Measurements from ENCODE around the gene ADGRF3.
"Not testable (repeated sequence)": the region's sequence is repeated elsewhere in the genome, so short reads cannot be mapped to it uniquely, and the experiment has no call there.

ADGRF3 gene, protein sequence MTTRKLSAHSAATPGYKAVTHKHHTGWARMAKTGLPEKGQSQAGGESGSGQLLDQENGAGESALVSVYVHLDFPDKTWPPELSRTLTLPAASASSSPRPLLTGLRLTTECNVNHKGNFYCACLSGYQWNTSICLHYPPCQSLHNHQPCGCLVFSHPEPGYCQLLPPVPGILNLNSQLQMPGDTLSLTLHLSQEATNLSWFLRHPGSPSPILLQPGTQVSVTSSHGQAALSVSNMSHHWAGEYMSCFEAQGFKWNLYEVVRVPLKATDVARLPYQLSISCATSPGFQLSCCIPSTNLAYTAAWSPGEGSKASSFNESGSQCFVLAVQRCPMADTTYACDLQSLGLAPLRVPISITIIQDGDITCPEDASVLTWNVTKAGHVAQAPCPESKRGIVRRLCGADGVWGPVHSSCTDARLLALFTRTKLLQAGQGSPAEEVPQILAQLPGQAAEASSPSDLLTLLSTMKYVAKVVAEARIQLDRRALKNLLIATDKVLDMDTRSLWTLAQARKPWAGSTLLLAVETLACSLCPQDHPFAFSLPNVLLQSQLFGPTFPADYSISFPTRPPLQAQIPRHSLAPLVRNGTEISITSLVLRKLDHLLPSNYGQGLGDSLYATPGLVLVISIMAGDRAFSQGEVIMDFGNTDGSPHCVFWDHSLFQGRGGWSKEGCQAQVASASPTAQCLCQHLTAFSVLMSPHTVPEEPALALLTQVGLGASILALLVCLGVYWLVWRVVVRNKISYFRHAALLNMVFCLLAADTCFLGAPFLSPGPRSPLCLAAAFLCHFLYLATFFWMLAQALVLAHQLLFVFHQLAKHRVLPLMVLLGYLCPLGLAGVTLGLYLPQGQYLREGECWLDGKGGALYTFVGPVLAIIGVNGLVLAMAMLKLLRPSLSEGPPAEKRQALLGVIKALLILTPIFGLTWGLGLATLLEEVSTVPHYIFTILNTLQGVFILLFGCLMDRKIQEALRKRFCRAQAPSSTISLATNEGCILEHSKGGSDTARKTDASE
- 1.4 to 2.0 reads per million in 2 experiments for total RNA-seq

DNA sequence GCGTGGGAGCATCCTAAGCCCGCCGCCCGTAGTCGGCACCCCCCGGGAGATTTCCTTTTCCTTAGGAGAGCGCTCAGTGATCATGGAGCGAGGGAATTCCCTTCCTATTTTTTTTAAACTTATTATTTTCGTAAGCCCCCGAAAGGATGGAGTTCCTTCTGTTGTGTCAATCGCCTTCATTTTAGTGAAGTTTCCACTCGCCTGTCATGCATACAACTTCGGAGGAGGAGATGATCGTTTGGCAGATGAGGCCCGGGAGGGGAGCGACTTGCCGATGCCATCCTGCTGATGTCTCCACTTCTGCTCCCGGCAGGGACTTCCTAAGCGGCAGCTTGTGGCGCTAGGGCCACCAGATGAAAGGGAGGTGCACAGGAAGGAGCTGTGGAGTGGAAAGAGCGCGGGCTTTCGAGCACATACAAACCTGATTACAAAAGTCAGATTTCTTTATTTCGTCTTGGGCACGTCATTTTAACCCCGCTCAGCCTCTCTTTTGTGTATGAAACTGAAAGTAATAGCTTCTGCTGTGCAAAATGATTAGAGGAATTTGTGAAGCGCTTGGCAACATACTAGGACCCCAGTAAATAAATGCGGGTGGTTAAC is at the start of gene ADGRF3:
Gene ADGRF3 (minus strand): TSS at position 336 of the 600 bp plus-strand sequence. CDS start 555 bp downstream, outside the sequence.
- peak; percentile 52 for DNase-seq (ENCODE audit: low read depth)

DNA sequence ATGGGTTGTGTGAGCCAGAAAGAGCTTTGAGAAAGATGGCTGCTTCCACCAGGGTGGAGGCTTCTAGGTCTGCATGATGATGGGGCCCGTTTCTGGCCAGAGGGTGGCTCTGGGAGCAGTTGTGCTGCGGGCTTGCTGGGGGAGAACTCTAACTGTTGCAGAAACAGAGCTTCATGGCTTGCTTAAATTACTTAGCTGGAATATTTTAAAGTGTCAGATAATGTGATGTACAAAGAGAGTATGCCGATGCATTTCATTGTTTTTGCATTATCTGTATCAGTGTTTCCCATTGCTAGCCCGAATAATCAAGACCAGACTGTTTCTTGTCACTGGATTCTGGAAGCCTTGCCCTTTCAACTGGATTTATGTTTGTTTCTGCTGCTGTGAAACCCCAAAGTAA is 48.8 kb upstream of the ADGRF3 start:
- no peak for DNase-seq (ENCODE audit: low read depth)

DNA sequence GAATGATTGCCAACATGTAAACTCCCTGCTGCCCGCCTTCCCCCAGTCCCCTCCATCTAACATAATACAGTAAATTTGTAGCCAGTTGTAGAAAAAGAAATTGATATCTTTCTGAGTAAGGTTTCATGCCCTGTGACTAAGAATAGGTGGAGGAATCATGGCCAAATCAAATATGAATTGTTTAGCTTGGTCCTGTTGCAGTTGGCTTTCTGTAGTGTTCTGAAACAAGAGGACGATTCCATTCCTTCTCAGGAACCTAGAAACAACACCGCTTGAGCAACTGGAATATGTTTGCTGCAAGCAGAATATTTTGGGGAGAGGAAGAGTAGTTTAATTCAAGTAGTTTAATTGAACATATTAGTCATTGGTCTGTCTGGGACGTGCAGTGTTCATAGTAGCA is 48.1 kb upstream of the ADGRF3 start:
- DNase-seq (ENCODE audit: low read depth), result no peak

DNA sequence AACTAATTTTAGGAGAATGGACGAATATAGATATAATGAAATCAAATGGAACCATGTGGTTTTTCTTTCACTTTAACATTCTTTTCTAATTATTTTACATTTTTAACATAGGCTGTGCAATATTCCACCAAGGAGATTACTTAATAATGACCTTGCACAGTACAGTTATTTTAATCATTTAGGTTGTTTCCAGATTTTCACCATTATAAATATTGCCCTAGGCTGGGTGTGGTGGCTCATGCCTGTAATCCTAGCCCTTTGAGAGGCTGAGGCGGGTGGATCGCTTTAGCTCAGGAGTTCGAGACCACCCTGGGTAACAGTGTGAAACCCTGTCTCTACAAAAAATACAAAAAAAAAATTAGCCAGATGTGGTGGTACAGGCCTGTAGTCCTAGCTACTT is 40.6 kb upstream of the ADGRF3 start:
- DNase-seq (ENCODE audit: low read depth), result no peak

DNA sequence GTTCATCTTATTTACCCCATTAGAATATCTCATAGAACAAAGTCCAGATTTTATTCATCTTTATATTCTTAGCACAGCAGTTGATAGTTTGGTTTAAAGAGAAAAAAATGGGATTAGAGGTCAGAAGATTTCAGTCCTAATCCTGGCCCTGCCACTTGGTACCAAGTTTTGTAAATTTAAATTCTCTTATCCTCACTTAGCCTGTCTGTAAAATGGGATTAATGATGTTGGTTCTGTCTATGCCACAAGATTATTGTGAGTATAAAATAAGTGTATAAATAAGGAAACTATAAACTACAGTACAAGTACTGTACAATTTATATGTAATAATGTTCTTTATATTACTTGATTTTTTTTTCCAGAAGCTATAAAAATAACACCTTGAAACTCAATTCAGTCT is 38.0 kb upstream of the ADGRF3 start:
- no peak for DNase-seq (ENCODE audit: low read depth)

DNA sequence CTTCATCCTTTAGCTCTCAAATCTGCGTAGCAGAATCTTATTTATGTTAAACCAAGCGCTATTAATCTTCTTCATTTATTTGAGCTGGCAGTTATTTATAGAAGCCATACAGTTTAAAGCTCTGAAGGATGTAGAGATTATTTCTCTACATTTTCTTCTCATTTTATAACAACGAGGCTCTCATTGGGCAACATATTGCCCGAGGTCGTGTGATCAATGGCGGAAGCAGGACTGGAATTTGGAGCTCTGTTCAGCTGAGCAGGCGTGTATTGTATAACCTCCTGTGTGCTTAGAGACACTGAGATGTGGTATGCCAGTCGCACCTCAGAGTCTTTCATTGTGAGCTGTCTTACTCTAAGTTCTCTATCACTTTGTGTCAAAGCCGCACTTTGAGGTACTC is 37.6 kb upstream of the ADGRF3 start:
- no peak for DNase-seq (ENCODE audit: low read depth)

DNA sequence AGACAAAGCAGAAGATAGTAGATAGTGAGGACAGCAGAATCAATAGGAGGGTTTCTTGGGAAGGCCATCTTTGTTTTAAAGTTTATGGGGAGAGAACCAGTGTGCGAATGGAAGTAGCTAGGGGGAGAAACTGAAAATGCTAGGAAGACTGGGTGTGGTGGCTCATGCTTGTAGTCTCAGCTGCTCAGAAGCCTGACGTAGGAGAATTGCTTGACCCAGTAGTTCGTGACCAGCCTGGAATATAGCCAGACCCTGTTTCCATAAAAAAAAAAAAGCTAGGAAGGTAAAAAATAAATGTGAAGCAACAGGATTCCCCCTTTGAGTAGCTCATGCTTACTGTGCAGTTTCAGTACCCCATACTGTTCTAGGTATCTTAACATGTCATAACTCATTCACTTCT is 36.0 kb upstream of the ADGRF3 start:
- no peak for DNase-seq (ENCODE audit: low read depth)

DNA sequence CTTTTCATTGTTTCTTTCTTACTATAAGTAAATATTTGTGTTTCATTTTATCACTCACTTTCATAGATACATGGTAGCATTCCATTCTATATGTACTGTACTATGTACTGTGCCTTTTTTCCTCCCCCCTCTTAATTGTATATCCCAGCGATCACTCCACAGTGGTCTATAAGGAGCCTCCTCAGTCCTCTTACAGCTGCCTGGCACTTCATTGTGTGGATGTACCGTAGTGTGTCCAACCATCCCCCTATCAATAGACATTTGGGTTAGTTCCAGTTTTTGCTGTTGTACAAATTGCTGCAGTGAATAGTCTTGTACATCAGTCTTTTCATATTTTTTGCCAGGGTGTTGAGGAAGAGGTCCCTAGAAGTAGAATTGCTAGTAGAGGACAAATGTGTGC is 33.7 kb upstream of the ADGRF3 start:
- no peak for DNase-seq (ENCODE audit: low read depth)

DNA sequence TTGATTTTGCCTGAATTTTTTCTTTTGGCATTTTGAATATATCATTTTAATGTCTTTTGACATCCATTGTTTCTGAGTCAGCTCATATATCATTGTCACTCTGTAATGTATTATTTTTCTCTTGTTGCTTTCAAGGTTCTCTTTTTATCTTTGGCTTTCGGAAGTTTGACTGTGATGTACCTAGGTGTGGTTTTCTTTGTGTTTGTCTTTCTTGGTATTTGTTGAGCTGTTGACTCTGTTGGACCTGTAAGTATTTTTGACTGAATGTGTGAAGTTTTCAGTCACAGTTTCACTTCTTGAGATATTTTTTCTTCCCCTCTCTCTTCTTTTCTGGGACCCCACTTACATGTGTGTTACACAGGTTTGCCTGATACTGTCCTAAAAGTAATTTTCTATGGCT is 30.2 kb upstream of the ADGRF3 start:
- DNase-seq (ENCODE audit: low read depth), result no peak

DNA sequence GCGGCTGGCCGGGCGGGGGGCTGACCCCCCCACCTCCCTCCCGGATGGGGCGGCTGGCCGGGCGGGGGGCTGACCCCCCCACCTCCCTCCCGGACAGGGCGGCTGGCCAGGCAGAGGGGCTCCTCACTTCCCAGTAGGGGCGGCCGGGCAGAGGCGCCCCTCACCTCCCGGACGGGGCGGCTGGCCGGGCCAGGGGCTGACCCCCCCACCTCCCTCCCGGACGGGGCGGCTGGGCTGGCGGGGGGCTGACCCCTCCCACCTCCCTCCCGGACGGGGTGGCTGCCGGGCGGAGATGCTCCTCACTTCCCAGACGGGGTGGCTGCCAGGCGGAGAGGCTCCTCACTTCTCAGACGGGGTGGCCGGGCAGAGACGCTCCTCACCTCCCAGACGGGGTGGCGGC is 24.3 kb upstream of the ADGRF3 start:
- DNase-seq (ENCODE audit: low read depth), result not testable (repeated sequence)

DNA sequence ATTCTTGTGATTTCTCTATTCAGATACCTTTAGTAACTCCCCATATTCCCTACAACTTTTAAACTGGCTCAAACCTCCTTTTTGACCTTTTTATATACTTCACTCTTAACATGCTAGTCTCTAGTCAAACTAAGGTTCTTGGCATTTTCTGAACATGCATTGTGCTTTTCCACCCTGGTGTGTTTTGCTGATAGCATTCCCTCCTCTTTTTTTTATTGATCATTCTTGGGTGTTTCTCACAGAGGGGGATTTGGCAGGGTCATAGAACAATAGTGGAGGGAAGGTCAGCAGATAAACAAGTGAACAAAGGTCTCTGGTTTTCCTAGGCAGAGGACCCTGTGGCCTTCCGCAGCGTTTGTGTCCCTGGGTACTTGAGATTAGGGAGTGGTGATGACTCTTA is 23.1 kb upstream of the ADGRF3 start:
- not testable (repeated sequence) for DNase-seq (ENCODE audit: low read depth)

DNA sequence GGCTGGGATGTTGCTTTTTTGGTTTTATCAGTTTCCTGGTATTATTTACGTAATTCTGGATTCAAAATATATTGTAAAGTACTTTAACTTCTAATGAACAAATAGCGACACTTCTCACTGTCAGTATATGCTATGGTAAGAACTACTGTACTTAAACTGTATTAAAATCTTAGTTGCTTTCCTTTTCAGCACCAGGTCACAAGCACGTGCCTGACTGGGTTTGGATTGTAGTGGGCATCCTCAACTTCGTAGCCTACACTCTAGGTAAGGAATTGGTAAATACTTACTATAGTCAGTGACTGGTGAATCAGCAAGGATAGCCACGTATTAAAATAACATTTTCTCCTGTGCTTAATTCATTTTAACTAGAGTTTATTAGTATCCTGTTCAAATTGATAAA is 20.4 kb upstream of the ADGRF3 start:
- no peak for DNase-seq (ENCODE audit: low read depth)

DNA sequence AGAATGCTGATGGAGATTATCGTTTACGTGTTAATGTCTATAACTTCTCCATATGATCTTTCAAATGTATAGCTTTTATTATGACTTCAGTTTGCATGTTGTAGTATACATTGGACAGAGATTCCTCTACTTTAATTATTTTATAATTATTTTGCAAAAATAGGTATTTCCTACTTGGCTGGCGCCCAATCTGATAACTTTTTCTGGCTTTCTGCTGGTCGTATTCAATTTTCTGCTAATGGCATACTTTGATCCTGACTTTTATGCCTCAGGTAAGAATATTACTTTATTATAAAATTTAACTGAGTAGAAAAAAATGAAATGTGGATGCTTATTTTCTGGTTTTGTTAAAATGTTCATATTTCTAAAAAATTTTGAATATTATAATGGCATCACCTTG is 18.1 kb upstream of the ADGRF3 start:
- DNase-seq (ENCODE audit: low read depth), result no peak

DNA sequence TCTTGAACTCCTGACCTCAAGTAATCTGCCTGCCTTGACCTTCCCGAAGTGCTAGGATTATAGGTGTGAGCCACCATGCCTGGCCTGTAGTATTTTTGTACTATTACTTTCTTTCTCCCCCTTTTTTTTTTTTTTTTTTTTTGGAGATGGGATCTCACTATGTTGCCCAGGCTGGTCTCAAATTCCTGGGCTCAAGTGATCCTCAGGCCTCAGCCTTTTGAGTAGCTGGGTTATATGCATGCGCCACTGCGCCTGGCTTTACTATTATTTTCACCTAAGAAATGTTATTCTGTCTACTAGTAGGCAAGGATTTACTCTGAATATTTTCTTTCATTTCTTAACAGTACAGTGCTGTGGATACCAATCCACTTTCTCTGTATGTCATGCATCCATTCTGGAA is 17.4 kb upstream of the ADGRF3 start:
- no peak for DNase-seq (ENCODE audit: low read depth)

DNA sequence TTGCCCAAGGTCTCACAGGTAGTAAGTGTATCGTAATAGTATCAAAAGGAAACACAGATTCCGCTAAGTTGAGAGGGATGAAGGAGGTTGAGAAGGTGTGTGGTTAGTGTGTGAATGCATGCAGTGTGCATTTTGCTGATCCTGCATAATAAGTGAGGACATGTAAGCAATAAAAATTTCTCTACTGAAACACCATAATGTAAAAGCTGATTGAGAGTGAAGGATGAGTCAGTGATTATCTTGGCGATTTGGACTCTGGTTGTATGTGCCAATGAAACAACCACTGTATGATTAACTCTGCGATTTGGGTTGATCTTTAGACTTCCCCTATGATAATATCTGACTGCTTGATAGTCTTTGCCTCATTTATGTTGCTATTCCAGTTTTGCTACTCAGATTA is 16.7 kb upstream of the ADGRF3 start:
- no peak for DNase-seq (ENCODE audit: low read depth)

DNA sequence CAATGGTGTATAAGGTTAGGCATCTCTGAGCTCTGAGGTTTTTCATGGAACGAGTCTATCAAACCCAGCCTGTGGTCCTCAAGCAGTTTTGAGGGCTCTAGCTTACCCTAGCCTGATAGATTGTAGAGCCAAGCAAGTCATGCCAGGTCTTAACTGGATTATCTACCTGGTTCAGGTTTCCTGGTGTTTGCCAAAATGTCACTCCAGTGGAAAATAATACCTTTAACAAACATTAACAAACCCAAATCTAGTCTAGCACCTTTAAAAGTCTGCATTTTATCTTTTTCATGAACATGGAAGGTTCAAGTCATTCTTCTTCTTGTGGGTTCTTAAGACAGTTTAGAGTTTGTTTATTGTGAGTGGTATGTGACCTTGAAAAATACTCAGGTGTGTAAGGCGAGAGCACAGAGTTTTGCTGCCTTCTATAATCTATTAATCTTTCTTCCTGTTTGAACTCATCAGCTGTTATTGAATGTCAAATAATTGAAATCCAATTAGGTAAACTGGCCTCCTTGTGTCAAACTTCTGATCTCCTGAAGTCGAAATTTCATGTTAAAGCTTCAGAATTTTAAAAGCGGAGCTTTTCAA is 13.4 kb upstream of the ADGRF3 start:
- no peak for DNase-seq (ENCODE audit: low read depth)

DNA sequence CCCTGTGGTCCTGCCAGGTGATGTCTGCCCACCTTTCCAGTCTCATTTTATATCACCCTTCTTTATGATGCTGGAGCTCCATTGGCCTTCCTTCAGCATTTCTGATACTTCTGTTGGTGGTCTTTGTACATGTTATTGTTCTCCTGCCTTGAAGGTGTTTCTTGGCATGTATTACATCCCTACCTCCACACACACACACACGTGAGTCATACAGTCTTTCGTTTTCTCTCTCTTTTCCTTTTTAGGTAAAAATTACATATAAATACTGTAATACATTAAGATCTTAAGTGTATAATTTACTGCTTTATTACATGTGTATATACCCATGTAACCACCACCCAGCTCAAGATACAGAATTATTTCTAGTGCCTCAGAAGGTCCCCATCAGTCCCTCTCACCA is 10.2 kb upstream of the ADGRF3 start:
- no peak for DNase-seq (ENCODE audit: low read depth)

DNA sequence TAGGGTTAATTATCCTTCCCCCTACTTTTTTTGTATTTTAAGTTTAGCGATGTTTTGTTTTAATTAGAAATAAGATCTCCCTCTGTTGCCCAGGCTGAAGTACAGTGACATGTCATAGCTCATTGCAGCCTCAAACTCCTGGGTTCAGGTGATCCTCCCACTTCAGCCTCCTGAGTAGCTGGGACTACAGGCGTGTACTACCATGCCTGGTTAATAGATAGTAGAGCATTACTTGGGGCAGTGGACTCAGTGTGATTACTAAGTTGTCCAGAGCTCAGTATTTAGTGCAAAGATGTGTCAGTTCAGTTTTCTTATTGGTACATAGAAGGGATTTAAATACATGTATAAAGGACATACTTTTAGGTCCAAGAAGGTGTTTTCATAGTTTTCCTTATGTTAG is 9.5 kb upstream of the ADGRF3 start:
- DNase-seq (ENCODE audit: low read depth), result no peak

DNA sequence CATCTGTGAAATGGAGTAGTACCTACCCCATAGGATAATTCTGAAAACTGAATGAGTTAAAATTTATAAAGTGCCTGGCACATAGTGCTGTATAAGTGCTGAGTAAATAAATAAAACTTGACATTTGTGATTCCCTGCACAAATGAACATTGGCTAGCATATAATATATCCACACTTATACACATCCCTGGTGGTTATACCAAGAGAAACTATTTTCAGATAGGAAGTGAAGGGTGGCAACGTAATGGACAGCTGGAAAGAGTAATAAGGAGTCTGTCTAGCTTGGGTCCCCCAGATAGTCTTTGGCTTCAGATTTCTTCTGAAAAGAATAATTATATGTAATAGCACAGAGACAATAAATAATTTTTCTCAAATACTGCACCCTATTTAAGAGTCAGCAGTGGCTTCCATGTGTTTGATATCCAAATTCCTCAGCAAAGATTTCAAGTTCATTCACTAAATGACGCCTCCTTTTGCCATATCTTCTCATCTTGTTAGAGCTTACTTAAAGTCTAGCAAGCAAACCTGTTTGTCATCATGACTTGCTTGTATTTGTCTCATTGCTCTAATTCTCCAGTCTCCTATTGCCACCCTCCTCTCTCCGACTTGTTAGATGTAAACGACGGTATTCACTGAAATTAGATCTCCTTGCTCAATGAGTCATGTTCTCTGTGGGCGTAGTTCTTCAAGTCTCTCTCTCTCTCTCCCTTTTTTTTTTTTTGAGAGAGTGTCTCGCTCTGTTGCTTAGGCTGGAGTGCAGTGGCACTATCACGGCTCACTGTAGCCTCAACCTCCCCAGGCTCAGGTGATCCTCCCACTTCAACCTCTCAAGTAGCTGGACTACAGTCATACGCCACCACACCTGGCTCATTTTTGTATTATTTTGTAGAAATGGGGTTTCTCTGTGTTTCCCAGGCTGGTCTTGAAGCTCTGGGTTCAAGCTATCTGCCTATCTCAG is 8.7 kb upstream of the ADGRF3 start:
- no peak for DNase-seq (ENCODE audit: low read depth)

DNA sequence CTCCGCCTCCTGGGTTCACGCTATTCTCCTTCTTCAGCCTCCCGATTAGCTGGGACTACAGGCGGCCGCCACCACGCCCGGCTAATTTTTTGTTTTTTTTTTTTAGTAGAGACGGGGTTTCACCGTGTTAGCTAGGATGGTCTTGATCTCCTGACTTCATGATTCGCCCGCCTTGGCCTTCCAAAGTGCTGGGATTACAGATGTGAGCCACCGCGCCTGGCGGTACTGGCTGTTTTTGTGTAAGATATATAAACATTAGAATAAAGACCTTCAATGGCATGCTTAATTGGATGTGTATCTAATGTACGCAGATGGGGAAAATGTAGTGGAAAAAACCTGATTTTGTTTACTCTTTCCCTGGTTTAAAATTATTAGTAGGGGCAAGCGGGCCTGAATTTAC is 7.9 kb upstream of the ADGRF3 start:
- not testable (repeated sequence) for DNase-seq (ENCODE audit: low read depth)

DNA sequence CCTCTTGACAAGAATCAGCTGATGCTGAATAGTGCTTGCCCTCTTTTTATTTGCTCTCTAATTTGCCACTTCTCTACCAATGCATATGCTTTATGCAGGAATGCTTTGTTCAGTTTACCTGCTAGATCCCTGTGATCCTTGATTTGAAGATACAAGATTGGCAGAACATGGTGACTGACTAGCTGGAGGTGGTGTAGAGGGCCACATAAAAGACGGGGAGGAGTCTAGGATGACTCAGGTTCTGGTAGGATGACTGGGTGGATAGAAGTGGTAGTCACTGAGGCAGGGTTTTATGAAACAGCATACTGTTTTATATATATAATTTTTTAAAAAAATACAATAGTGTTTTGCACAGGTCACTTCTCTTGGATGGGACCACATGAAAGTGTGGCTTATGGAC is 6.3 kb upstream of the ADGRF3 start:
- DNase-seq (ENCODE audit: low read depth), result no peak
